GM21367 (cell line): ENCODE data around the gene ANGPT4.

Experiments used
- ATAC-seq: cut with Tn5 transposase; IDR thresholded peaks from one replicate; pipeline ENCODE4 v1.9.1; 2021; ENCODE audit not compliant: unreplicated experiment

The ANGPT4 gene

GRCh38 chr20:916125-916799 is at the start of gene ANGPT4:
Gene ANGPT4, minus strand, starts transcription at chr20:916334. Its CDS starts 120 bp downstream, at chr20:916214.
- ATAC-seq = no peak

- ATAC-seq = no peak
These were observed 47.7 kb upstream of the ANGPT4 start for GRCh38 chr20:963795-964194.

GRCh38 chr20:962683-963082 is 46.5 kb upstream of the ANGPT4 start:
- no peak for ATAC-seq

GRCh38 chr20:962223-962622 is 46.1 kb upstream of the ANGPT4 start:
- no peak for ATAC-seq

- ATAC-seq = no peak
These were observed 45.6 kb upstream of the ANGPT4 start for GRCh38 chr20:961768-962167.

- no peak for ATAC-seq
These were observed 44.0 kb upstream of the ANGPT4 start for GRCh38 chr20:959996-960615.

GRCh38 chr20:958936-959815 is 43.0 kb upstream of the ANGPT4 start:
- no peak for ATAC-seq

- no peak for ATAC-seq
These were observed 41.4 kb upstream of the ANGPT4 start for GRCh38 chr20:957544-957943.

- no peak for ATAC-seq
These were observed 40.3 kb upstream of the ANGPT4 start for GRCh38 chr20:956330-956951.

- ATAC-seq = no peak
These were observed 39.5 kb upstream of the ANGPT4 start for GRCh38 chr20:955656-956055.

GRCh38 chr20:955111-955510 is 39.0 kb upstream of the ANGPT4 start:
- no peak for ATAC-seq

GRCh38 chr20:953742-954141 is 37.6 kb upstream of the ANGPT4 start:
- no peak for ATAC-seq

- ATAC-seq = no peak
These were observed 36.2 kb upstream of the ANGPT4 start for GRCh38 chr20:952196-952795.

- no peak for ATAC-seq
These were observed 35.4 kb upstream of the ANGPT4 start for GRCh38 chr20:951384-952169.

- ATAC-seq = no peak
These were observed 33.6 kb upstream of the ANGPT4 start for GRCh38 chr20:949717-950116.

- no peak for ATAC-seq
These were observed 30.7 kb upstream of the ANGPT4 start for GRCh38 chr20:946826-947225.

- no peak for ATAC-seq
These were observed 29.7 kb upstream of the ANGPT4 start for GRCh38 chr20:945841-946240.

GRCh38 chr20:944774-945410 is 28.8 kb upstream of the ANGPT4 start:
- no peak for ATAC-seq

- ATAC-seq = no peak
These were observed 28.0 kb upstream of the ANGPT4 start for GRCh38 chr20:944148-944547.

GRCh38 chr20:942611-943010 is 26.5 kb upstream of the ANGPT4 start:
- no peak for ATAC-seq
